ENCODE results near the gene TEAD1.

The TEAD1 gene

DNA sequence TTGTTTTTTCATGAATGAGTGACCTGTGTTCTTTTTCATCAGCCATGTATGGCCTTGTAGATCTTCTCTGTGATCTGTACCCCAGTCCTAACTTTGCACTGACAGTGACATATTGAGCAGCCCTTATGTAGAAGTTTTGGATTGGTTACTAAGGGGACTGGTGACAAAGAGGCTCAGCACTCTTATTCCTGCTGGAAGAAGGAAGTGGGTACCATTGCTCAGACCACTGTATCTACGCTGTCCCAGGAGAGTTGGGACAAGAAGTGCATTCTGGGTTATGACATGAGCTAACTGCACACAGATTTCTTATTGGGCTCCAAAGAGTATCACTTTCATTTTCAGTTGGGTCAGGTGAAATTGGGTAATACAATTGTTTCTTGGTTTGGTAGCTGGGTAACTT is 227.1 kb downstream of the TEAD1 start:
- Histone ChIP-seq H3K9me3 (replicated peaks in 1 of 2; ENCODE audit: control insufficient read depth in 2 of 2, insufficient read depth in 1 of 2, low read depth in 1 of 2, low read length in 2 of 2) (no peaks in the 10 kb centered on the region), H4K8ac (ENCODE audit: low read depth, low read length) (no peak overlapping the region), H2BK15ac (ENCODE audit: low read length) (no peak overlapping the region), H3K14ac (ENCODE audit: low read length) (no peak overlapping the region), H3K4me1 (ENCODE audit: control insufficient read depth in 2 of 2, insufficient read depth in 1 of 2, low read depth in 1 of 2, low read length in 2 of 2) (peaks cover 3 to 10% of the 10 kb centered on the region in 2 donors), H3K18ac (ENCODE audit: low read length) (no peak overlapping the region), H3K36me3 (replicated peaks in 1 of 2; ENCODE audit: control insufficient read depth in 2 of 2, insufficient read depth in 2 of 2, low read length in 2 of 2) (peaks cover 11 to 96% of the 10 kb centered on the region in 2 donors), H2BK5ac (ENCODE audit: low read length) (no peak overlapping the region), H4K91ac (ENCODE audit: low read depth, low read length, poor library complexity) (no peak overlapping the region), H3K4me3 (ENCODE audit: low read length in 2 of 2) (no peak overlapping the region), H2BK12ac (ENCODE audit: low read length) (no peak overlapping the region), H2AK5ac (ENCODE audit: low read depth, low read length) (no peak overlapping the region), H3K4ac (ENCODE audit: low read length) (no peak overlapping the region), H3K9ac (ENCODE audit: low read depth, low read length, poor library complexity) (no peak overlapping the region), H3K23ac (ENCODE audit: low read depth, low read length, poor library complexity) (no peak overlapping the region), H2BK120ac (ENCODE audit: low read depth, low read length) (no peak overlapping the region), H3K27me3 (ENCODE audit: control insufficient read depth in 3 of 3, insufficient read depth in 3 of 3, low read depth in 1 of 3, low read length in 3 of 3) (no peaks in the 10 kb centered on the region), H2AFZ (ENCODE audit: low read length) (no peak overlapping the region), H3K27ac (replicated peaks; ENCODE audit: low read length) (no peak overlapping the region), H3K79me1 (ENCODE audit: low read depth, low read length) (peaks cover 2% of the 10 kb centered on the region), H3K4me2 (ENCODE audit: insufficient read depth, low read length, poor library complexity, severe bottlenecking) (no peak overlapping the region)
- WGBS, 2 donors (ENCODE audit: extremely low coverage in 2 of 2, insufficient read length in 2 of 2, insufficient replicate concordance in 1 of 2): no CpG with 5 or more reads among the region's 1 CpG
- no peak for DNase-seq (ENCODE audit: low spot score)

DNA sequence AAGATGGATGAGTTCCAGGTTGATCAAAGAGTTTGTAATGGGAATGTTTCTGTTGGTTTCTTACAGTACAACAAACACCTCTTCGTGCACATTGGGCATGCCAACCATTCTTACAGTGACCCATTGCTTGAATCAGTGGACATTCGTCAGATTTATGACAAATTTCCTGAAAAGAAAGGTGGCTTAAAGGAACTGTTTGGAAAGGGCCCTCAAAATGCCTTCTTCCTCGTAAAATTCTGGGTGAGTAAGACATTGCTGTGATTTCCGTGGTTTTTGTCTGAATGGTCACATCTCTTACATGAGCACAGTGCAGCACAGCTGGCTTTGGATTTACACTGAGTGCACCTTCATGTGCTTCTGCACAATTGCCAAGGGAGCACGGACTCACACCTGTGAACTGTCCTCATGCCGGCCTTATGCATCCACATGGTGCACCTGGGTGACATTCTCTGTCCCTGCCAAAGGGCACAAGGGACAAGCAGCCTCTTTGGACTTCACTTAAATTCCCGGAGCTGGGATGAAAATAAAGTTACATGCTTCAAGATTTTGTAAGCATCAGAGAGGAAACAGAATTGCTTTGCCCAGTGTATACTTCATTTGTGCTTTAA is 227.8 kb downstream of the TEAD1 start:
- Histone ChIP-seq H2BK12ac (ENCODE audit: low read length) (no peak overlapping the region), H3K14ac (ENCODE audit: low read length) (no peak overlapping the region), H3K4me3 (ENCODE audit: low read length in 2 of 2) (no peak overlapping the region), H2BK15ac (ENCODE audit: low read length) (no peak overlapping the region), H3K23ac (ENCODE audit: low read depth, low read length, poor library complexity) (no peak overlapping the region), H3K18ac (ENCODE audit: low read length) (peak overlapping the region; percentile 15), H3K27me3 (ENCODE audit: control insufficient read depth in 3 of 3, insufficient read depth in 3 of 3, low read depth in 1 of 3, low read length in 3 of 3) (no peaks in the 10 kb centered on the region), H4K8ac (ENCODE audit: low read depth, low read length) (no peak overlapping the region), H3K79me1 (ENCODE audit: low read depth, low read length) (peaks cover 2% of the 10 kb centered on the region), H2BK5ac (ENCODE audit: low read length) (no peak overlapping the region), H3K27ac (replicated peaks; ENCODE audit: low read length) (peak overlapping the region; percentile 58), H3K4me2 (ENCODE audit: insufficient read depth, low read length, poor library complexity, severe bottlenecking) (no peak overlapping the region), H3K9ac (ENCODE audit: low read depth, low read length, poor library complexity) (no peak overlapping the region), H3K4ac (ENCODE audit: low read length) (no peak overlapping the region), H4K91ac (ENCODE audit: low read depth, low read length, poor library complexity) (no peak overlapping the region), H3K4me1 (ENCODE audit: control insufficient read depth in 2 of 2, insufficient read depth in 1 of 2, low read depth in 1 of 2, low read length in 2 of 2) (peaks cover 3 to 10% of the 10 kb centered on the region in 2 donors), H2BK120ac (ENCODE audit: low read depth, low read length) (no peak overlapping the region), H2AFZ (ENCODE audit: low read length) (no peak overlapping the region), H3K36me3 (replicated peaks in 1 of 2; ENCODE audit: control insufficient read depth in 2 of 2, insufficient read depth in 2 of 2, low read length in 2 of 2) (peaks cover 9 to 95% of the 10 kb centered on the region in 2 donors), H3K9me3 (replicated peaks in 1 of 2; ENCODE audit: control insufficient read depth in 2 of 2, insufficient read depth in 1 of 2, low read depth in 1 of 2, low read length in 2 of 2) (no peaks in the 10 kb centered on the region), H2AK5ac (ENCODE audit: low read depth, low read length) (no peak overlapping the region)
- no CpG with 5 or more reads among the region's 7 CpGs for WGBS, 2 donors (ENCODE audit: extremely low coverage in 2 of 2, insufficient read length in 2 of 2, insufficient replicate concordance in 1 of 2)
- DNase-seq (ENCODE audit: low spot score): no peak

DNA sequence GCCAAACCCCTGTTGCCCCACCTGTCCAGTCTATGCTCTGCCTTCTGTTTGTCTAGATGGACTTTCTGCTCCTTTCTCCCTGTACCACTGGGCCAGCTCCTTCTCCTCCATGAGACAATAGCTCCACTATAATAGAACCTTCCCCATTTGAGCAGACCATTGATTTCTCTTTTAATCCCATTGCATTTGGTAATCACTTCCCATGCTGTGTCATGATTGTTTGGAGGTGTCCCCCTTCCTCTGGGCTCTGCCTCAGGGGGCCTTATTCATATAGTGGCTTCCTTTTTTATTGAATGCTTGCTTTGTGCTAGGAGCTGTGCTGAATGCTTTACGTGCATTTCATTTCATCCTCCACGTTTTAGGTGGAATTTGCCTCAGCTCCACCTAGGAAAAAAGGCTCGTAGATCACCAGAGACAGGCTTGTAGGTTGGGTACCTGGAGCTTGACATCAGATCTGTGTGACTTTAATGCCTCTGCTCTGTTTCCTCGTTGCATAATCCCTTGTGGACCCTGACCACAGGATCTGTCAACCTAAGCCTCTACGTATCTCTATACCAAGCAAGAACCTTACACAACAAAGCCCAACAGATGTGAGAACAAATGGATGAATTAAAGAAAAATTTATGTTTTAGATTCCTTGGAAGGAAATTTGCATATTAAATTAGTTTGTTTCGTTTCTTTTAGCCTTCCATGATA is 228.7 kb downstream of the TEAD1 start:
- H3K4me2 ChIP-seq (ENCODE audit: insufficient read depth, low read length, poor library complexity, severe bottlenecking): no peak overlapping the region
- H3K4me3 ChIP-seq (ENCODE audit: low read length in 2 of 2): no peak overlapping the region
- no peak overlapping the region for H4K91ac ChIP-seq (ENCODE audit: low read depth, low read length, poor library complexity)
- peak overlapping the region; percentile 58 for H3K27ac ChIP-seq (replicated peaks; ENCODE audit: low read length)
- no peak overlapping the region for H3K18ac ChIP-seq (ENCODE audit: low read length)
- H3K9me3 ChIP-seq (replicated peaks in 1 of 2; ENCODE audit: control insufficient read depth in 2 of 2, insufficient read depth in 1 of 2, low read depth in 1 of 2, low read length in 2 of 2): no peaks in the 10 kb centered on the region
- no peak overlapping the region for H2BK15ac ChIP-seq (ENCODE audit: low read length)
- peaks cover 2% of the 10 kb centered on the region for H3K79me1 ChIP-seq (ENCODE audit: low read depth, low read length)
- no peak overlapping the region for H2BK5ac ChIP-seq (ENCODE audit: low read length)
- peaks cover 3 to 10% of the 10 kb centered on the region in 2 donors for H3K4me1 ChIP-seq (ENCODE audit: control insufficient read depth in 2 of 2, insufficient read depth in 1 of 2, low read depth in 1 of 2, low read length in 2 of 2)
- H2AK5ac ChIP-seq (ENCODE audit: low read depth, low read length): no peak overlapping the region
- H3K36me3 ChIP-seq (replicated peaks in 1 of 2; ENCODE audit: control insufficient read depth in 2 of 2, insufficient read depth in 2 of 2, low read length in 2 of 2): peaks cover 13 to 94% of the 10 kb centered on the region in 2 donors
- no peaks in the 10 kb centered on the region for H3K27me3 ChIP-seq (ENCODE audit: control insufficient read depth in 3 of 3, insufficient read depth in 3 of 3, low read depth in 1 of 3, low read length in 3 of 3)
- DNase-seq (ENCODE audit: low spot score): no peak
- no peak overlapping the region for H4K8ac ChIP-seq (ENCODE audit: low read depth, low read length)
- no peak overlapping the region for H3K4ac ChIP-seq (ENCODE audit: low read length)
- no peak overlapping the region for H3K9ac ChIP-seq (ENCODE audit: low read depth, low read length, poor library complexity)
- no peak overlapping the region for H2BK120ac ChIP-seq (ENCODE audit: low read depth, low read length)
- H3K23ac ChIP-seq (ENCODE audit: low read depth, low read length, poor library complexity): no peak overlapping the region
- H3K14ac ChIP-seq (ENCODE audit: low read length): no peak overlapping the region
- H2AFZ ChIP-seq (ENCODE audit: low read length): no peak overlapping the region
- H2BK12ac ChIP-seq (ENCODE audit: low read length): no peak overlapping the region
- WGBS, 2 donors (ENCODE audit: extremely low coverage in 2 of 2, insufficient read length in 2 of 2, insufficient replicate concordance in 1 of 2): 100% methylated on average over 1 of the region's 6 CpGs; no CpG with 5 or more reads in 1 of the 2 donors

DNA sequence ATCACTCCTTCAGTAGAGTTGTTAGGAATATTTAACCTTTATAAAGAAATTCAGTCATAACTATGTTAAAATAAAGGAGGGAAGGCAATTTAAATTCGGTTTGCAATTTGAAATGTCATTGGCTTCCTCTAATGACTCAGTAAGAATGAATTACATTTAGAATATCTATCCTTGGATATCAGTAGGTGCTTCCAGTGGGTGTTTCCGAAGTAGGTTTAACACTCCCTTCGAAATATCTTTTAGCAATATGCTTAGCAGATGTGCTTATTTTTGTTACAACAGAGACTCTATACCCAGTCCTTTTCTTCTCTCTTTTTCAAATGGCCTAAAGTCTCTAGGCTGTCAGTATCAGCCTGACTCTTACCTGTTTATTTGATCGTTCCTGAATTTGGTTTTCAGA is 231.2 kb downstream of the TEAD1 start:
- peaks cover 3 to 10% of the 10 kb centered on the region in 2 donors for H3K4me1 ChIP-seq (ENCODE audit: control insufficient read depth in 2 of 2, insufficient read depth in 1 of 2, low read depth in 1 of 2, low read length in 2 of 2)
- H3K18ac ChIP-seq (ENCODE audit: low read length): no peak overlapping the region
- no peak overlapping the region for H2BK15ac ChIP-seq (ENCODE audit: low read length)
- no peak overlapping the region for H2BK120ac ChIP-seq (ENCODE audit: low read depth, low read length)
- no peak overlapping the region for H4K91ac ChIP-seq (ENCODE audit: low read depth, low read length, poor library complexity)
- H2AFZ ChIP-seq (ENCODE audit: low read length): no peak overlapping the region
- no peak overlapping the region for H2BK5ac ChIP-seq (ENCODE audit: low read length)
- H3K79me1 ChIP-seq (ENCODE audit: low read depth, low read length): no peaks in the 10 kb centered on the region
- H3K9me3 ChIP-seq (replicated peaks in 1 of 2; ENCODE audit: control insufficient read depth in 2 of 2, insufficient read depth in 1 of 2, low read depth in 1 of 2, low read length in 2 of 2): no peaks in the 10 kb centered on the region
- peaks cover 8 to 92% of the 10 kb centered on the region in 2 donors for H3K36me3 ChIP-seq (replicated peaks in 1 of 2; ENCODE audit: control insufficient read depth in 2 of 2, insufficient read depth in 2 of 2, low read length in 2 of 2)
- H3K27me3 ChIP-seq (ENCODE audit: control insufficient read depth in 3 of 3, insufficient read depth in 3 of 3, low read depth in 1 of 3, low read length in 3 of 3): no peaks in the 10 kb centered on the region
- H3K9ac ChIP-seq (ENCODE audit: low read depth, low read length, poor library complexity): no peak overlapping the region
- no peak overlapping the region for H3K14ac ChIP-seq (ENCODE audit: low read length)
- no peak overlapping the region for H3K27ac ChIP-seq (replicated peaks; ENCODE audit: low read length)
- H2AK5ac ChIP-seq (ENCODE audit: low read depth, low read length): no peak overlapping the region
- no CpG with 5 or more reads among the region's 4 CpGs for WGBS, 2 donors (ENCODE audit: extremely low coverage in 2 of 2, insufficient read length in 2 of 2, insufficient replicate concordance in 1 of 2)
- H3K4ac ChIP-seq (ENCODE audit: low read length): no peak overlapping the region
- H3K4me3 ChIP-seq (ENCODE audit: low read length in 2 of 2): no peak overlapping the region
- H3K4me2 ChIP-seq (ENCODE audit: insufficient read depth, low read length, poor library complexity, severe bottlenecking): no peak overlapping the region
- H4K8ac ChIP-seq (ENCODE audit: low read depth, low read length): no peak overlapping the region
- H2BK12ac ChIP-seq (ENCODE audit: low read length): no peak overlapping the region
- no peak for DNase-seq (ENCODE audit: low spot score)
- no peak overlapping the region for H3K23ac ChIP-seq (ENCODE audit: low read depth, low read length, poor library complexity)

All from neuronal stem cell (in vitro differentiated cells).